HFFc6 (cell line): Measurements from ENCODE around the gene STMN1. TPM values are rescaled to one million over a fixed set of nuclear protein-coding genes. Genes with fewer than 3 reads are reported as not detected.

ENCODE experiments used
- DNase-seq: peaks from one replicate; pipeline ENCODE4 v3.0.0-alpha.2; 2018
- H3K27ac Mint-ChIP-seq: 2 replicates; pipeline ENCODE4 v1.8.0; 2020; ENCODE audit warnings: mild to moderate bottlenecking, mixed read lengths
- H3K27me3 Mint-ChIP-seq: 2 replicates; pipeline ENCODE4 v1.8.0; 2021; ENCODE audit warnings: mild to moderate bottlenecking, moderate library complexity, mixed read lengths; ENCODE audit not compliant: insufficient read depth
- H3K36me3 Mint-ChIP-seq: 2 replicates; pipeline ENCODE4 v1.8.0; 2021; ENCODE audit warnings: low read depth, mixed read lengths
- H3K4me1 Mint-ChIP-seq: 2 replicates; pipeline ENCODE4 v1.8.0; 2020; ENCODE audit warnings: low read depth, mixed read lengths
- H3K4me3 Mint-ChIP-seq: 2 replicates; pipeline ENCODE4 v1.8.0; 2020; ENCODE audit warnings: mild to moderate bottlenecking, moderate library complexity, mixed read lengths
- H3K9me3 Mint-ChIP-seq: 2 replicates; pipeline ENCODE4 v1.8.0; 2020; ENCODE audit warnings: mild to moderate bottlenecking, mixed read lengths
- total RNA-seq, 6 experiments: library from RNA; stranded (reverse); fragmentation: NEBNext Ultra II Directional; extraction: Animal tissue kit (Norgen Biotek cat#: 25700); gene quantifications; 2 replicates in 1 of 6; 3 replicates in 5 of 6; pipeline ENCODE4 v1.2.3, GENCODE V29; 2021
- TF ChIP-seq, protein P1 (sequence below): fragments of 200-600 bp; sonication (generic); IDR thresholded peaks from 2 replicates; pipeline ENCODE4 v1.5.0; 2021; ENCODE audit warnings: antibody characterized with exemption, mild to moderate bottlenecking

STMN1 gene
- total RNA-seq, 6 experiments from 2014 or later, result 201 to 370 (median 342) TPM

DNA sequence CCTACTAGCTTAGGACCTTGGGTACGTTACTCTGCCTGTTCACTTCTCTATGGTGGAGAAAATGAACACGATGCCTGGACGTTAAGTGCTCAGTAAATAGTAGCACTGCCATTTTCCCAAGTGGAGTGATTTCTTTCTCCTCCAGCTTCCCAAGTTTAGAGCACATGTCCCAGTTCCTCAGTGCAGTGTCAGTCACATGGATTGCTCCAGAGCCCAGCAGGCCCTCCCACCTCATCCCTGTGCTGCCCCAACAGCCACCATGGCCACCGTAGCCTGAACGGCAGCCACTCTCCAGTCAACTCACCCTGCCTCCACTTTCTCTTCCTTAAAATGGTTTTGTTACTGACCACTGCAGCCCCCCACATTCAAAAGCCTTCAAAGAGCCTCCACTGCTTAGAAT, 8.5 kb downstream of the STMN1 start:
- Mint-ChIP-seq H3K27ac (peak overlapping the region; percentile 59; the same call in 1 of the 2 replicates), H3K9me3 (no peaks in the 10 kb centered on the region), H3K4me1 (peaks cover 52% of the 10 kb centered on the region), H3K36me3 (peaks cover 15% of the 10 kb centered on the region), H3K4me3 (no peak overlapping the region), H3K27me3 (no peaks in the 10 kb centered on the region)
- TF ChIP-seq, protein P1, sequence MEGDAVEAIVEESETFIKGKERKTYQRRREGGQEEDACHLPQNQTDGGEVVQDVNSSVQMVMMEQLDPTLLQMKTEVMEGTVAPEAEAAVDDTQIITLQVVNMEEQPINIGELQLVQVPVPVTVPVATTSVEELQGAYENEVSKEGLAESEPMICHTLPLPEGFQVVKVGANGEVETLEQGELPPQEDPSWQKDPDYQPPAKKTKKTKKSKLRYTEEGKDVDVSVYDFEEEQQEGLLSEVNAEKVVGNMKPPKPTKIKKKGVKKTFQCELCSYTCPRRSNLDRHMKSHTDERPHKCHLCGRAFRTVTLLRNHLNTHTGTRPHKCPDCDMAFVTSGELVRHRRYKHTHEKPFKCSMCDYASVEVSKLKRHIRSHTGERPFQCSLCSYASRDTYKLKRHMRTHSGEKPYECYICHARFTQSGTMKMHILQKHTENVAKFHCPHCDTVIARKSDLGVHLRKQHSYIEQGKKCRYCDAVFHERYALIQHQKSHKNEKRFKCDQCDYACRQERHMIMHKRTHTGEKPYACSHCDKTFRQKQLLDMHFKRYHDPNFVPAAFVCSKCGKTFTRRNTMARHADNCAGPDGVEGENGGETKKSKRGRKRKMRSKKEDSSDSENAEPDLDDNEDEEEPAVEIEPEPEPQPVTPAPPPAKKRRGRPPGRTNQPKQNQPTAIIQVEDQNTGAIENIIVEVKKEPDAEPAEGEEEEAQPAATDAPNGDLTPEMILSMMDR, result no peak
- DNase-seq, result no peak

DNA sequence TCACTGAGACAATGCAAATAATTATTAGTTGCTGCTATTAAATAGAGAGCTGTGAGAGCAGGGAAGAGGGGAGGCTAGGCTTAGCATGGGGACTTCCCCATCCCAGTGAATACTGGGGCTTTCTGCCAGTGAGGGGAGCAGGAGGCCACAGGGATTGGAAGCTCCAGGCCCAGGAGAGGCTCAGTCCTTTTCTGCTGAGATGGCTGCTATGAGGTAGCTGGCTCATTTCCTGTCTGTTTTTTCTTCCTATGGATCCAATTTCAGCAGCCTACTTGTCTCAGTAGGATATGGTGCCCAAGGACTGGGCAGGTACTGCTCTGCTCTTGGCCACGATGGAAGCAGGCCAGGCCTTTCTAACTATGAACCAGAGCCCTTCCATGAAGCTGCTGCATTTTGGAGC, 10.0 kb downstream of the STMN1 start:
- Mint-ChIP-seq H3K27me3 (peaks cover 2% of the 10 kb centered on the region; the same call in 1 of the 2 replicates), H3K36me3 (peaks cover 11% of the 10 kb centered on the region), H3K27ac (peak overlapping the region; percentile 84), H3K4me3 (no peak overlapping the region), H3K9me3 (no peaks in the 10 kb centered on the region), H3K4me1 (peaks cover 60% of the 10 kb centered on the region)
- TF ChIP-seq, protein P1, result no peak
- no peak for DNase-seq

DNA sequence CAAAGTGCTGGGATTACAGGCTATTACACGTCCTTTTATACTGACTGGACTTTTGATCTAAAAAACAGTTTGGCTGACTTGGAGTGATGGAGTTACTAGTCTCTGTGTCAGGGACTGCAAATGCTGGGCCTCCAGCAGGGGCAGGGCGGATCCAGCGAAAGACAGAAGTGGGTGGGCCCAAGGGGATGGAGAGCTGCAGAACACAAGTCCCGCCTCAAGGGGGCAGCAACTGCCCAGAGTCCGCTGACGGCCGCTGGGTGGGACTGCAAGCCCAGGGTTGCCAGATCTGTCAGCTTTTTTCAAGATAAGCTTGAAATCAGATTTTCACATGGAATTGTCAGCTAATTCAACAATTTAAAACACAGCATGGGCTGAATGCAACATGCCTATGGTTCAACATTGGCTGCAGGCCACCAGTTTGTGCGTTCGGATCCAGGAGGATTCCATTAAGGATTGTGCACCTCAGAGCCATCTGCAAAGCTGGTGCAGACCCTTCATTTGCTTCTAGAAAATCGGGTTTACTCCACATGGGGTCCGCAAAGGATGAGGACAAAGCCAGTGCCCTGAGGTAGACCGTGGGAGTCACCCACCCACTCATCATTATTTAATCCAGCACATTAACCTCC, 10.7 kb downstream of the STMN1 start:
- Mint-ChIP-seq H3K27ac (peak overlapping the region; percentile 84), H3K4me3 (no peak overlapping the region), H3K4me1 (peaks cover 68% of the 10 kb centered on the region)

DNA sequence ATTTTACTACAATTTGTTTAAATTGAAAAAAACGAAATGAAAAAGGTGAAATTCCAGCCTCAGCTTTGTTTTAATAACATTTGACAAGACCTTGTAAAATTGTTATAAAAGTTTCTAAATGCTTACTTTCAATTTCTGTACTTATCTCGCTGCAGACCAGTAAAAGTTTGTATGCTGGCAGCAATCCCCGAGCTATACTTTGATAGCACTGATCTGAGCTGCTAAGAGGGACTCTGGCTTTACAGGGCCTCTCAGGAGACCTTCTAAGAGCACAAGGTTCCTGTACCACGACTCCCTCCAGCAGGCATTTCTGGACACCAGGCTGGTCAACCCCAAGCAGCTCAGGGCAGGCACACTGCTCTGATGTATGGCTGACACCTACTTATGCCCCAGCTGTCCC, 13.1 kb downstream of the STMN1 start:
- H3K4me3 Mint-ChIP-seq, result no peak overlapping the region
- peaks cover 7% of the 10 kb centered on the region; the same call in 1 of the 2 replicates for H3K36me3 Mint-ChIP-seq
- TF ChIP-seq, protein P1, result no peak
- H3K27me3 Mint-ChIP-seq, result peaks cover 2% of the 10 kb centered on the region; the same call in 1 of the 2 replicates
- DNase-seq, result no peak
- H3K9me3 Mint-ChIP-seq, result no peaks in the 10 kb centered on the region
- H3K4me1 Mint-ChIP-seq, result peaks cover 79% of the 10 kb centered on the region
- peak overlapping the region; percentile 75 for H3K27ac Mint-ChIP-seq

More for the DNA sequence above, 10.7 kb downstream of the STMN1 start:
- H3K27me3 Mint-ChIP-seq, result peaks cover 2% of the 10 kb centered on the region; the same call in 1 of the 2 replicates
- peak; percentile 90 for DNase-seq
- peaks cover 6% of the 10 kb centered on the region for H3K36me3 Mint-ChIP-seq
- TF ChIP-seq, protein P1, result peak; percentile 98
- no peaks in the 10 kb centered on the region for H3K9me3 Mint-ChIP-seq

DNA sequence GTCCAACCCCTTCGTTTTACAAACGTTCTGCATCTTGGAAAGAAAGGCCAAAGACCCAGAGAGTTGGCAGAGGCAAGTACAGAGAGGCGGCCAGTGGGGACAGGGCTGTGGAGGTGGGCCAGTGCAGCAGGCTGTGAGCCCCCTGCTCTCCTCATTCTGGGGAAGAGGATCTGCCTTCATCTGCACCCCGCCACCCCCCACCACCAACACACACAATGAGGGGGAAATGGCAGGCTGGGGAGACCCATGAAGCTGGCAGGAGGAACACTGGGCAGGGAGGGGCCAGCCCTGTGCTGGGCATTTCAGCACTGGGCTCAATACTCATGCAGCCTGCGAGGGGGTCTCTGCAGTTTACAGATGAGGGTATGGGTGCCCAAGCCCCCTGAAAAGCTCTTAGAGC, 14.6 kb downstream of the STMN1 start:
- H3K27me3 Mint-ChIP-seq, result peaks cover 2% of the 10 kb centered on the region; the same call in 1 of the 2 replicates
- peaks cover 7% of the 10 kb centered on the region; the same call in 1 of the 2 replicates for H3K36me3 Mint-ChIP-seq
- peak overlapping the region; percentile 39 for H3K4me3 Mint-ChIP-seq
- DNase-seq, result no peak
- H3K9me3 Mint-ChIP-seq, result no peaks in the 10 kb centered on the region
- TF ChIP-seq, protein P1, result no peak
- peak overlapping the region; percentile 97 for H3K27ac Mint-ChIP-seq
- peaks cover 64% of the 10 kb centered on the region for H3K4me1 Mint-ChIP-seq
